ENCODE data around the gene ITLN1.
"Not testable (repeated sequence)": the region's sequence is repeated elsewhere in the genome, so short reads cannot be mapped to it uniquely, and the experiment has no call there.

ITLN1 gene

GRCh38 chr1:160905617-160905989 is 20.6 kb upstream of the ITLN1 start:
- DNase-seq (ENCODE audit: insufficient read length, low spot score) (no peak), FAIRE-seq (no peak)
- no peak for TF ChIP-seq POLR2AphosphoS5 (IDR thresholded peaks at IDR 0.05; ENCODE audit: low read depth, low read length)
- no peak for TF ChIP-seq PAX5 (IDR thresholded peaks at IDR 0.05; ENCODE audit: insufficient read depth, low read length, severe bottlenecking)
- no peak for TF ChIP-seq TAF1 (IDR thresholded peaks at IDR 0.05; ENCODE audit: low read depth, low read length)
- no peak for TF ChIP-seq POU2F2 (IDR thresholded peaks at IDR 0.05; ENCODE audit: low read depth, low read length)
- no peak for TF ChIP-seq POLR2A (IDR thresholded peaks at IDR 0.05; ENCODE audit: low read depth, low read length)
- TF ChIP-seq SPI1 (IDR thresholded peaks at IDR 0.05; ENCODE audit: low read depth, low read length) = no peak

- no peak for TF ChIP-seq POLR2A (IDR thresholded peaks at IDR 0.05; ENCODE audit: low read depth, low read length)
- no peak for TF ChIP-seq POU2F2 (IDR thresholded peaks at IDR 0.05; ENCODE audit: low read depth, low read length)
- TF ChIP-seq SPI1 (IDR thresholded peaks at IDR 0.05; ENCODE audit: low read depth, low read length) = no peak
- no peak for TF ChIP-seq PAX5 (IDR thresholded peaks at IDR 0.05; ENCODE audit: insufficient read depth, low read length, severe bottlenecking)
- TF ChIP-seq POLR2AphosphoS5 (IDR thresholded peaks at IDR 0.05; ENCODE audit: low read depth, low read length) = no peak
- no peak for TF ChIP-seq TAF1 (IDR thresholded peaks at IDR 0.05; ENCODE audit: low read depth, low read length)
- FAIRE-seq (no peak), DNase-seq (ENCODE audit: insufficient read length, low spot score) (no peak)
Observed at GRCh38 chr1:160904783-160905616, 20.0 kb upstream of the ITLN1 start.

GRCh38 chr1:160902251-160902650 is 17.3 kb upstream of the ITLN1 start:
- FAIRE-seq = not testable (repeated sequence)

GRCh38 chr1:160901768-160902167 is 16.8 kb upstream of the ITLN1 start:
- DNase-seq (ENCODE audit: insufficient read length, low spot score) (no peak), FAIRE-seq (no peak)
- TF ChIP-seq POLR2A (IDR thresholded peaks at IDR 0.05; ENCODE audit: low read depth, low read length) (no peak), TAF1 (IDR thresholded peaks at IDR 0.05; ENCODE audit: low read depth, low read length) (no peak), SPI1 (IDR thresholded peaks at IDR 0.05; ENCODE audit: low read depth, low read length) (no peak), POU2F2 (IDR thresholded peaks at IDR 0.05; ENCODE audit: low read depth, low read length) (no peak), POLR2AphosphoS5 (IDR thresholded peaks at IDR 0.05; ENCODE audit: low read depth, low read length) (no peak), PAX5 (IDR thresholded peaks at IDR 0.05; ENCODE audit: insufficient read depth, low read length, severe bottlenecking) (no peak)

More at GRCh38 chr1:160902251-160902650, 17.3 kb upstream of the ITLN1 start:
- not testable (repeated sequence) for DNase-seq (ENCODE audit: insufficient read length, low spot score)

- not testable (repeated sequence) for FAIRE-seq; DNase-seq (ENCODE audit: insufficient read length, low spot score)
Observed at GRCh38 chr1:160900683-160901082, 15.7 kb upstream of the ITLN1 start.

GRCh38 chr1:160894368-160895135 is 9.6 kb upstream of the ITLN1 start:
- not testable (repeated sequence) for FAIRE-seq; DNase-seq (ENCODE audit: insufficient read length, low spot score)

DNA sequence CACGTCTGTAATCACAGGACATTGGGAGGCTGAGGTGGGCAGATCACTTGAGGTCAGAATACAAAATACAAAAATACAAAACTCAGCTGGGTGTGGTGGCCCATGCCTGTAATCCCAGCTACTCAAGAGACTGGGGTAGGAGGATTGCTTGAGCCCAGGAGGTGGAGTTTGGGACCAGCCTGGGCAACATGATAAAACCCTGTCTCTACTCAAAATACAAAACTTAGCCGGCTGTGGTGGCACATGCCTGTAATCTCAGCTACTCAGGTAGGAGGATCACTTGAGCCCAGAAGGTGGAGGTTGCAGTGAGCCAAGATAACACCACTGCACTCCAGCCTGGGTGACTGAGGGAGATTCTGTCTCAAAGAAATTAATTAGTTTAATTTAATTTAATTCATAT is 6.5 kb upstream of the ITLN1 start:
- no peak for DNase-seq (ENCODE audit: insufficient read length, low spot score)
- TF ChIP-seq TAF1 (IDR thresholded peaks at IDR 0.05; ENCODE audit: low read depth, low read length) (no peak), SPI1 (IDR thresholded peaks at IDR 0.05; ENCODE audit: low read depth, low read length) (no peak), POLR2A (IDR thresholded peaks at IDR 0.05; ENCODE audit: low read depth, low read length) (no peak), PAX5 (IDR thresholded peaks at IDR 0.05; ENCODE audit: insufficient read depth, low read length, severe bottlenecking) (no peak), POU2F2 (IDR thresholded peaks at IDR 0.05; ENCODE audit: low read depth, low read length) (no peak), POLR2AphosphoS5 (IDR thresholded peaks at IDR 0.05; ENCODE audit: low read depth, low read length) (no peak)
- FAIRE-seq = no peak

- FAIRE-seq = no peak
- TF ChIP-seq PAX5 (IDR thresholded peaks at IDR 0.05; ENCODE audit: insufficient read depth, low read length, severe bottlenecking) (no peak), POLR2A (IDR thresholded peaks at IDR 0.05; ENCODE audit: low read depth, low read length) (no peak), TAF1 (IDR thresholded peaks at IDR 0.05; ENCODE audit: low read depth, low read length) (no peak), POU2F2 (IDR thresholded peaks at IDR 0.05; ENCODE audit: low read depth, low read length) (no peak), SPI1 (IDR thresholded peaks at IDR 0.05; ENCODE audit: low read depth, low read length) (no peak), POLR2AphosphoS5 (IDR thresholded peaks at IDR 0.05; ENCODE audit: low read depth, low read length) (no peak)
Observed at GRCh38 chr1:160888926-160889325, 3.9 kb upstream of the ITLN1 start.

DNA sequence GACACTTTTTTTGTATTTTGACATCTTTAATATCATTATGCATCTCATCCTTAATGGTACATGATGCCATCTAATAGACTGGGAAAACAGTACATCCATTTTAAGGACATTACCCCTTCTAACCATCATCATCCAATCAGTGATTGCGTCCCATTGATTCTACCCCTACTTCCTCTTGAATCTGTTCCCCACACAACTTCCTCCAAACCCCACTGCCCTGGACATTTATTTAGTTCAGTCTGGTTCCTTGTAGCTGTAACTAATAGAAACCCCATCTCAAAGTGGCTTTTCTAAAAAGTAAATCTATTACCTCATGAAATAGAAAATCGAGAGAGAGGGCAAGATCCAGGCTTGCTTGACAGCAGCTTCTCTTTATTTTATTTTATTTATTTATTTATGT is 2.1 kb upstream of the ITLN1 start:
- TF ChIP-seq PAX5 (IDR thresholded peaks at IDR 0.05; ENCODE audit: insufficient read depth, low read length, severe bottlenecking) (no peak), SPI1 (IDR thresholded peaks at IDR 0.05; ENCODE audit: low read depth, low read length) (no peak), TAF1 (IDR thresholded peaks at IDR 0.05; ENCODE audit: low read depth, low read length) (no peak)
- FAIRE-seq = no peak
- no peak for DNase-seq (ENCODE audit: insufficient read length, low spot score)

More at GRCh38 chr1:160888926-160889325, 3.9 kb upstream of the ITLN1 start:
- DNase-seq (ENCODE audit: insufficient read length, low spot score) = no peak

GRCh38 chr1:160884579-160884978 is 401 bp downstream of the ITLN1 start:
- no peak for TF ChIP-seq TAF1 (IDR thresholded peaks at IDR 0.05; ENCODE audit: low read depth, low read length)
- TF ChIP-seq POLR2A (IDR thresholded peaks at IDR 0.05; ENCODE audit: low read depth, low read length) = no peak
- TF ChIP-seq PAX5 (IDR thresholded peaks at IDR 0.05; ENCODE audit: insufficient read depth, low read length, severe bottlenecking) = no peak
- TF ChIP-seq POLR2AphosphoS5 (IDR thresholded peaks at IDR 0.05; ENCODE audit: low read depth, low read length) = no peak
- TF ChIP-seq SPI1 (IDR thresholded peaks at IDR 0.05; ENCODE audit: low read depth, low read length) = no peak
- DNase-seq (ENCODE audit: insufficient read length, low spot score) = no peak
- FAIRE-seq = peak; percentile 76
